Thymus (tissue), 11 donors: ENCODE data around the gene RSBN1L. TPM values are rescaled to one million over a fixed set of nuclear protein-coding genes. Genes with fewer than 3 reads are reported as not detected.

ENCODE experiments used
- DNase-seq, 9 donors: peaks; one replicate each; pipeline ENCODE4 v3.0.0-alpha.2; 2013; ENCODE audit warnings: low spot score in 9 of 9, low read depth in 6 of 9, missing footprints in 1 of 9
- H3K27ac ChIP-seq, 2 donors: one replicate each; pipeline ENCODE4 v1.5.1; 2013; ENCODE audit warnings: control low read depth in 1 of 2, low read depth in 1 of 2, low read length in 1 of 2, mild to moderate bottlenecking in 1 of 2, moderate library complexity in 1 of 2
- H3K27me3 ChIP-seq, 2 donors: one replicate each; pipeline ENCODE4 v1.5.1; 2013; ENCODE audit warnings: low read length in 1 of 2; ENCODE audit not compliant: control insufficient read depth in 2 of 2, insufficient read depth in 1 of 2
- H3K36me3 ChIP-seq, 2 donors: one replicate each; pipeline ENCODE4 v1.5.1; 2013; ENCODE audit warnings: low read length in 1 of 2, mild to moderate bottlenecking in 1 of 2, moderate library complexity in 1 of 2; ENCODE audit not compliant: control insufficient read depth in 2 of 2, insufficient read depth in 2 of 2
- H3K4me1 ChIP-seq, 2 donors: one replicate each; pipeline ENCODE4 v1.5.1; 2013; ENCODE audit warnings: low read length in 2 of 2; ENCODE audit not compliant: control insufficient read depth in 2 of 2, insufficient read depth in 2 of 2
- H3K4me3 ChIP-seq, 2 donors: one replicate each; pipeline ENCODE4 v1.5.1; 2013; ENCODE audit warnings: low read length in 2 of 2, control low read depth in 1 of 2, mild to moderate bottlenecking in 1 of 2
- H3K9me3 ChIP-seq, 2 donors: one replicate each; pipeline ENCODE4 v1.5.1; 2013; ENCODE audit warnings: low read length in 1 of 2, mild to moderate bottlenecking in 1 of 2; ENCODE audit not compliant: control insufficient read depth in 2 of 2, insufficient read depth in 1 of 2
- WGBS: extraction: QIAGEN DNeasy Blood & Tissue Kit; methylation state at CpG from one replicate; pipeline ENCODE4 v1.1.7; 2013; 5-methylcytosine and 5-hydroxymethylcytosine counted together
- polyA plus RNA-seq: library from polyadenylated mRNA; stranded (reverse); fragments of 200-250 nt; gene quantifications from one replicate; pipeline ENCODE4 v1.2.3, GENCODE V29; 2013
- total RNA-seq: library from RNA; stranded (reverse); fragments of 120-200 nt; gene quantifications from one replicate; pipeline ENCODE4 v1.2.4, GENCODE V29; 2013
- donor health status: healthy.

The RSBN1L gene
- total and polyA plus RNA-seq, 2 donors, result 18.7 to 28.9 TPM

GRCh38 chr7:77798394-77799077, 102.3 kb downstream of the RSBN1L start, which contains the start of the genes PHTF2 and TMEM60:
Gene PHTF2, plus strand, starts transcription at chr7:77798773.
Gene TMEM60, minus strand, starts transcription at chr7:77798434. Its CDS starts 4,061 bp downstream, at chr7:77794373.
- H3K27me3 ChIP-seq, result no peaks in the 10 kb centered on the region
- peaks cover 10 to 21% of the 10 kb centered on the region in 2 donors for H3K4me1 ChIP-seq
- WGBS, result under 1% methylated on average over 61 of the region's 61 CpGs
- DNase-seq, result peak; percentile 82 to 99 (median 96)
- no peaks in the 10 kb centered on the region for H3K9me3 ChIP-seq
- peak within 1 kb of the TSS; percentile 81 to 92 for H3K27ac ChIP-seq
- H3K36me3 ChIP-seq, result peaks cover 7 to 9% of the 10 kb centered on the region in 2 donors
- H3K4me3 ChIP-seq, result peak within 1 kb of the TSS; percentile 76 to 94

- DNase-seq, result peak in 7 of 9 donors; percentile 12 to 54 (median 20)
- H3K4me1 ChIP-seq, result peaks cover 10 to 21% of the 10 kb centered on the region in 2 donors
- 1% methylated on average over 55 of the region's 55 CpGs for WGBS
Observed at GRCh38 chr7:77799078-77799964, 103.1 kb downstream of the RSBN1L start.

GRCh38 chr7:77800158-77800557, 103.9 kb downstream of the RSBN1L start:
- Histone ChIP-seq H3K4me1 (peaks cover 10 to 21% of the 10 kb centered on the region in 2 donors), H3K36me3 (peaks cover under 1 to 1% of the 10 kb centered on the region in 2 donors), H3K27ac (no peak overlapping the region), H3K9me3 (no peaks in the 10 kb centered on the region), H3K4me3 (peak overlapping the region in 1 of 2 donors; percentile 1), H3K27me3 (no peaks in the 10 kb centered on the region)
- DNase-seq, result peak in 1 of 9 donors; percentile 5
- 67% methylated on average over 4 of the region's 4 CpGs for WGBS

More at GRCh38 chr7:77799078-77799964, 103.1 kb downstream of the RSBN1L start:
- H3K27me3 ChIP-seq, result no peaks in the 10 kb centered on the region
- H3K9me3 ChIP-seq, result no peaks in the 10 kb centered on the region
- H3K4me3 ChIP-seq, result peak overlapping the region; percentile 76 to 94
- H3K27ac ChIP-seq, result peak overlapping the region; percentile 69 to 92
- peaks cover 3% of the 10 kb centered on the region in 2 donors for H3K36me3 ChIP-seq

DNA sequence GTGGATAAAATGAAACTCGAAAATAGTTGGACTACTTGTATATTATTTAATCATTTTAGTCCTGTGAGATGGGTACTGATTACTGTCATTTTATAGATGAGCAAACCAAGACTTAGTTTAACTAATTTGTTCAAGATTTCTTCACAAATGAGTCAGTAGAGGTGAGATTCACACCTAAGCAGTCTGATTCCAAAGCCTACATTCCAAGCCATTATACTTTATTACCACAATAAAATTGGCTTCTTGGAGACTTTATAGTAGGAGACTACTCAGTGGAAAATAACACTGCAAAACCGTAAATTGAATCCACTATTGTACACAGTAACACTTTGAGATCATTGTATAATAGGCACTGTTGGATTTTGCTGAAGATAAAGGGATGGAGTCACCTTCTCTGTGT, 104.5 kb downstream of the RSBN1L start:
- H3K27me3 ChIP-seq, result no peaks in the 10 kb centered on the region
- no peak overlapping the region for H3K27ac ChIP-seq
- peaks cover 0 to 2% of the 10 kb centered on the region in 2 donors for H3K9me3 ChIP-seq
- no peaks in the 10 kb centered on the region for H3K36me3 ChIP-seq
- WGBS, result 98% methylated on average over 2 of the region's 2 CpGs
- DNase-seq, result no peak
- H3K4me1 ChIP-seq, result peaks cover 10 to 21% of the 10 kb centered on the region in 2 donors
- no peak overlapping the region for H3K4me3 ChIP-seq

DNA sequence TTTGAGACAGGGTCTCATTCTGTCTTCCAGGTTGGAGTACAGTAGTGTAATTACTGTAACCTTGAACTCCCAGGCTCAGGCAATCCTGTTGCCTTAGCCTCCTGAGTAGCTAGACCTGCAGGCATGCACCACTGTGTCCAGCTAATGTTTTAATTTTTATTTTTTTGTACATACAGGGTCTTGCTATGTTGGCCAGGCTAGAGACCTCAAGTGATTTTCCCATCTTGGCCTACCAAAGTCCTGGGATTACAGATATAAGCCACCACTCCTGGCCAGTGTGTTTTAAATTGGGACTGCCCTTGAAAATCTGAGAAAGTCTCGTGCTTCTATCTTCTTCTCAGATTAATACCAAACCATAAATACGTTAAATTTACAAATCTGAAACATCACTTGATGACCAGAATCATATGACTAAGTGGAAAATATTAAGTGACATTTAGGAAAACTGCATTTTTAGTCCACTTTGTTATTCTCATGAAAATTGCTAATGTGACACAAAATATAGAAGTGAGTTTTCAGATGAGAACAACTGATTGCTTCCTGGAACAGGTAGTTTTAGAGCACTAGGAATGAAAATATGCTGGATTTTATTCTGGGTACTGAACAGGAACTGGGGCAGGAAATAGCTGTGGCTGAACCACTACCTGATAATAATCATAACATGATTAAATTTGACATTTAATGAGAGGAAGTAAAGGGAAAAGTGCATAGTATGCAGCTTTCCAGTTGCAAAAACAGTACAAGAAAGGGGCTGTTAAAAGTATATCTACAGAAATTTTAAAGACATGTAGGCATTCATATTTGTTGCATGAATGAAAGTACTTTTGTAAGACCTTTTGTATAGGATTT, 106.5 kb downstream of the RSBN1L start:
- no peaks in the 10 kb centered on the region for H3K36me3 ChIP-seq
- H3K27ac ChIP-seq, result no peak overlapping the region
- peaks cover 0 to 12% of the 10 kb centered on the region in 2 donors for H3K4me1 ChIP-seq
- H3K9me3 ChIP-seq, result peaks cover 0 to 4% of the 10 kb centered on the region in 2 donors
- no peak overlapping the region for H3K4me3 ChIP-seq
- DNase-seq, result peak in 1 of 9 donors; percentile 28
- no peaks in the 10 kb centered on the region for H3K27me3 ChIP-seq
- WGBS, result 81% methylated on average over 2 of the region's 2 CpGs

DNA sequence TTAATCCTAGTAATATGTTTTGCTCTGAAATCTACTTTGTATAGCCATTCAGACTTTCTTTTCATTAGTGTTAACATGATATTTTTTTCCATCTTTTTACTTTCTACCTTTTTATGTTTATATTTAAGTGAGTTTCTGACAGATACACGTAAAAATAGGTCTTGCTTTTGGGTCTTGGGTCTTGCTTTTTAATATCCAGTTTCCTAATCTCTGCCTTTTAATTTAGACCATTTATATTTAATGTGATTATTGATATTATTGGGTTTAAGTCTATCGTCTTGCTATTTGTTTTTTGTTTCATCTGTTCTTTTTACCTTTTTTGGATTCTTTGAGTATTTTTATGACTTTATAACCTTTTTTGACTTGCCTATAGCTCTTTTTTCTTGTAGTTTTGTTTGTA, 110.2 kb downstream of the RSBN1L start:
- DNase-seq, result no peak
- peaks cover 0 to 4% of the 10 kb centered on the region in 2 donors for H3K9me3 ChIP-seq
- H3K4me3 ChIP-seq, result no peak overlapping the region
- H3K27ac ChIP-seq, result no peak overlapping the region
- H3K4me1 ChIP-seq, result peaks cover 0 to 2% of the 10 kb centered on the region in 2 donors
- H3K27me3 ChIP-seq, result no peaks in the 10 kb centered on the region
- no peaks in the 10 kb centered on the region for H3K36me3 ChIP-seq
- over 99% methylated on average over 2 of the region's 2 CpGs for WGBS

DNA sequence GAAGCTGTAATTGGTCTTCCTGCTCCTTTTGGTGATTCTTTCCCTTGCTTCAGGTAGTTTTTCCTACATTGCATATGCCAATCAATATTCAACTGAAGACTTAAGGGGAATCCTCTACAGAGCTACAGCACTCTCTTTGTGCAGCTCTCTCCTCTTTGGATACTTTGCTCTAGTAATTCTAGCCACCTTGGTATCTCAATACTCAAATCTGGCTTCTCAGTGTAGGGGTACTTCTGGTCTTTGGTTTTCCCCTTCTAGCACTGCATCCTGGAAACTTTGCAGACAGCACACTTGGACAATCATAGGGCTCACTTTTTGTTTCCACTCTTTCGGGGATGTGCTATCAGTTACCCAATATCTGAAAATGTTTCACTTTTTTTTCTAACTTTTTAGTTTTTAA, 112.3 kb downstream of the RSBN1L start:
- no peak overlapping the region for H3K27ac ChIP-seq
- H3K27me3 ChIP-seq, result no peaks in the 10 kb centered on the region
- WGBS, result 97% methylated on average over 1 of the region's 1 CpG
- DNase-seq, result no peak
- H3K9me3 ChIP-seq, result peaks cover 0 to 4% of the 10 kb centered on the region in 2 donors
- no peak overlapping the region for H3K4me3 ChIP-seq
- no peaks in the 10 kb centered on the region for H3K4me1 ChIP-seq
- H3K36me3 ChIP-seq, result no peaks in the 10 kb centered on the region

- no peaks in the 10 kb centered on the region for H3K4me1 ChIP-seq
- WGBS, result 97% methylated on average over 2 of the region's 2 CpGs
- no peaks in the 10 kb centered on the region for H3K9me3 ChIP-seq
- H3K27ac ChIP-seq, result no peak overlapping the region
- no peak for DNase-seq
- H3K4me3 ChIP-seq, result no peak overlapping the region
- no peaks in the 10 kb centered on the region for H3K36me3 ChIP-seq
- no peaks in the 10 kb centered on the region for H3K27me3 ChIP-seq
Observed at GRCh38 chr7:77811516-77812289, 115.4 kb downstream of the RSBN1L start.
